A549 (cell line): Measurements from ENCODE around the gene ITGAV.

ENCODE experiments used
- ELK1 ChIP-seq: fragments of 150-350 bp; IDR thresholded peaks from 2 replicates; pipeline ENCODE4 v1.6.1; 2014; ENCODE audit warnings: low read depth, mild to moderate bottlenecking, low read length
- EP300 ChIP-seq, 2 experiments: fragments of >200 bp; sonication (Bioruptor Twin); formaldehyde crosslinking; IDR thresholded peaks; 2 replicates in 1 of 2; 3 replicates in 1 of 2; pipeline ENCODE4 v1.6.1; 2016 to 2017
- RCOR1 ChIP-seq: fragments of 150-350 bp; IDR thresholded peaks from 2 replicates; pipeline ENCODE4 v1.6.1; 2014; ENCODE audit warnings: antibody characterized with exemption, low read length, low read depth
- REST ChIP-seq: fragments of 200-600 bp; sonication (generic); IDR thresholded peaks from 2 replicates; pipeline ENCODE4 v1.6.1; 2016; ENCODE audit warnings: antibody characterized with exemption, mild to moderate bottlenecking, moderate library complexity

GRCh38 chr2:186702501-186702900, 112.6 kb downstream of the ITGAV start:
- TF ChIP-seq RCOR1 (no peak), ELK1 (no peak), REST (no peak), EP300 (IDR thresholded peaks at IDR 0.05) (no peak)
